Non-pigmented ciliary epithelial cell (primary cell): ENCODE data around the gene SOAT1.
"Not testable (repeated sequence)": the region's sequence is repeated elsewhere in the genome, so short reads cannot be mapped to it uniquely, and the experiment has no call there.

Experiments
- DNase-seq: peaks from one replicate; pipeline ENCODE4 v3.0.0-alpha.2; 2010; ENCODE audit warnings: low read depth

The SOAT1 gene

GRCh38 chr1:179293340-179294327, at the start of gene SOAT1:
Gene SOAT1 (plus strand): TSS chr1:179293797. CDS start chr1:179302685, 8,888 bp downstream.
- DNase-seq: no peak

- not testable (repeated sequence) for DNase-seq
Measured at GRCh38 chr1:179245426-179245825, 48.2 kb upstream of the SOAT1 start.

- no peak for DNase-seq
Measured at GRCh38 chr1:179247923-179248322, 45.7 kb upstream of the SOAT1 start.

- no peak for DNase-seq
Measured at GRCh38 chr1:179251675-179252074, 41.9 kb upstream of the SOAT1 start.

DNA sequence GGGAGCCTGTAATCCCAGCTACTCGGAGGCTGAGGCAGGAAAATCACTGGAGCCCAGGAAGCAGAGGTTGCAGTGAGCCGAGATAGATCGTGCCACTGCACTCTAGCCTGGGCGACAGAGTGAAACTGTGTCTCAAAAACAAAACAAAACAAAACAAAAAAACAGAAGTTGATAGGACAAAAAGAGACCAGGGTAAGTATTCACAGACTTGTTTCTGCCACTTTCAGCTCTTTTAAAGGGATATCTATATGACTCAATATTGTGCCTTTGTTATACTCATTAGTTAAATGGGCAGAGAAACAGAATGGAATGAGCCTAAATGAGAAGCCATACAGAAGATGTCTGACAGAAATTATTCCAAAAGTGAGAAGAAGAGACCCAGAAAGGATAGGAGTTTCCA, 41.0 kb upstream of the SOAT1 start:
- no peak for DNase-seq

DNA sequence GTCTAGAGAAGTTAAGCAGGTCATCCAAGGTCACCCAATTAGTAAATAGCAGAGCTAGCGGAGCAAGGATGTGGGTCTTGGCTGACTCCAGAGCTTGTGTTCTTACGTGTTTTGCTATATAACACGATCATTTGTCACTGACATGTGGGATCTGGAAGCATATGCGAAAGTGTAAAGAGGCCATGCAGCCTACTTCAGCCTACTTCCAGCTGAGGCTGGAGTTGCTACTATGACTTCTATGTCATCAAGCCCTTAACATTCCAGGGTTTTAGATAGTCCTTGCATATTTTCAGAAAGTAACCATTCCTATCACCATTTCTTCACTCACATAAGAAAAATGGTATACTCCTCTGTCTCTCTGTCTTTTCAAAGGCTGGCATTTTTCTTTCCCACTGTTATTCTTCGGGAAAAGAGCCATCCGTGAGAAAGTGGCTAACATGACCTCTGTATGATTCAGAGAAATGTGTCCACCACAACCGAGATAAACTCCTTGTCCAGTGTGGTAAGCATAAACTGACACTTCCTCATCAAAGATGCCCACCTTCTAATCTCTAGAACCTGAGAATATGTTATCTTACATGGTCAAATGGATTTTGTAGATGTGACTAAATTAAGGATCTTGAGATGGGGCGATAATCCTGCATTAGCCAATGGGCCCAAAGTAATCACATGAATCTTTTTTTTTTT, 40.2 kb upstream of the SOAT1 start:
- no peak for DNase-seq

DNA sequence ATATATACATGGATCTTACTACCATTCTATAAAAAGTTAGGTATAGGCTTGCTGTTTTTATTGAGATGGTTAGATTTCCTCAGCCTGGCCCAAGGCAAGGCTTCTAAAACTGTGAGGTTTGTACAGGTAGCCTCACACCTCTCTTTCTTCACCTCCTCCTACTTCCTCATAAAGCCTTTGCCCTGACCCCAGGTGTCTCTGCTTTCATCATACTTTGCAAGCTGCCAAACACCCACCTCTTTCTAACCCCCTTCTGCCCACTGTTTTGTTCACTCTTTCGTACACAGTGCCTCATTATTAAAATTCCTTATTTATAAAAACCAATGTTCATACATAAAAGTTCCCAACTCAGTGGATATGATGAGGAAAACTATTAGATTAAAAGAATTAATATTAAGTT, 31.4 kb upstream of the SOAT1 start:
- no peak for DNase-seq

- no peak for DNase-seq
Measured at GRCh38 chr1:179263121-179263520, 30.5 kb upstream of the SOAT1 start.

DNA sequence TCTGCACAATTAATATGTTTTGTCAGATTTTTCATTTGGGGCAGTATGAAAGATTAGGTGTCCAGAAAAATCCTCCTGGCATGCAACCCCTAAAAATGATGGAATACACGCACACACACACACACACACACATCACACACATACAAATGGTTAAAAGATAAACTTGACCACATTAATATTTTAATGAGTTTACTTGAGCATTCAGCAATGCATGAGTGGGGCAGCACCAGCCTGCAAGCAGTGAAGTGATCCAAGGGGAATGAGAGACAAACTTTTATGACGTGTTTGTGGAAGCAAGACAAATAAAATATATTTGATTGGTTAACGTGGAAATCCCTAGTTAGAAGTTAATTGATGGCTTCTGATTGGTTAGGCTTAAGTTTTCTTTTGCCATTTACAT, 29.1 kb upstream of the SOAT1 start:
- DNase-seq: no peak

- DNase-seq: no peak
Measured at GRCh38 chr1:179269071-179269470, 24.5 kb upstream of the SOAT1 start.

DNA sequence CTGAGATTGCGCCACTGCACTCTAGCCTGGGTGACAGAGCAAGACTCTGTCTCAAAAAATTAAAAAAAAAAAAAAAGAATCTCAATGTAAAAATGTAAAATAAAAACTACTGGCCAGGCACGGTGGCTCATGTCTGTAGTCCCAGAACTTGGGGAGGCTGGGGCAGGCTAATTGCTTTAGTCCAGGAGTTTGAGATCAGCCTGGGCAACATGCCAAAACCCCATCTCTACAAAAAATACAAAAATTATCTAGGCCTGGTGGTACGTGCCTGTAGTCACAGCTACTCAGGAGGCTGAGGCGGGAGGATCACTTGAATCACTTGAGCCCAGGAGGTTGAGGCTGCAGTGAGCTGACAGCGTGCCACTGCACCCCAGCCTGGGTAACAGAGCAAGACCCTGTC, 19.2 kb upstream of the SOAT1 start:
- DNase-seq: not testable (repeated sequence)

DNA sequence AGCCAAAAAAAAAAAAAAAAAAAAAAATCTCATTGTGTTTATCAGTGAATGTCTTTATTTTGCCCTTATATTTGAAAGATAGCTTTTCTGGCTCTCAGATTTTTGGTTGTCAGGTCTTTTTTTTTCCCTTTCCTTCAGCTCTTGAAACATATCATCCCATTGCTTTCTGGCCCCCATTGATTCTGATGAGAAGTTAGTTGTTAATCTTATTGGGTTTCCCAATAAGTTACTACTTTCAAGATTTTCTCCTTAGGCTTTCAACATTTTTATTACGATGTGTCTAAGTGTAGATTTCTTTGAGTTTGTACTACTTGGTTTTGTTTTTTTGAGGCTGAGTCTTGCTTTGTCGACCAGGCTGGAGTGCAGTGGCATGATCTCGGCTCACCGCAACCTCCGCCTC, 14.7 kb upstream of the SOAT1 start:
- no peak for DNase-seq

DNA sequence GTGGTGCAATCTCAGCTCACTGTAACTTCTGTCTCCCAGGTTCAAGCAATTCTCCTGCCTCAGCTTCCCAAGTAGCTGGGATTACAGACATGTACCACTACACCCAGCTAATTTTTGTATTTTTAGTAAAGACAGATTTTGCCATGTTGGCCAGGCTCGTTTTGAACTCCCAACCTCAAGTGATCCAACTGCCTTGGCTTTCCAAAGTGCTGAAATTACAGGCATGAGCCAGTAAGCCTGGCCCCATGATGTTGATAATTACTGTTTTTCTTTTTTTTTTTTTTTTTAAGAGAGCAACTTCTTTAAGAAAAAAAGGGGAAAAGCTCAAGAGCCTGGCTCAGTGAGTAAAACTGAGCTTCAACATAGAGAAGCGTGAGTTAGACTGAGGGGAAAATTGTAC, 9.6 kb upstream of the SOAT1 start:
- DNase-seq: no peak

- no peak for DNase-seq
Measured at GRCh38 chr1:179287946-179288345, 5.7 kb upstream of the SOAT1 start.

GRCh38 chr1:179288977-179289376, 4.6 kb upstream of the SOAT1 start:
- DNase-seq: no peak

DNA sequence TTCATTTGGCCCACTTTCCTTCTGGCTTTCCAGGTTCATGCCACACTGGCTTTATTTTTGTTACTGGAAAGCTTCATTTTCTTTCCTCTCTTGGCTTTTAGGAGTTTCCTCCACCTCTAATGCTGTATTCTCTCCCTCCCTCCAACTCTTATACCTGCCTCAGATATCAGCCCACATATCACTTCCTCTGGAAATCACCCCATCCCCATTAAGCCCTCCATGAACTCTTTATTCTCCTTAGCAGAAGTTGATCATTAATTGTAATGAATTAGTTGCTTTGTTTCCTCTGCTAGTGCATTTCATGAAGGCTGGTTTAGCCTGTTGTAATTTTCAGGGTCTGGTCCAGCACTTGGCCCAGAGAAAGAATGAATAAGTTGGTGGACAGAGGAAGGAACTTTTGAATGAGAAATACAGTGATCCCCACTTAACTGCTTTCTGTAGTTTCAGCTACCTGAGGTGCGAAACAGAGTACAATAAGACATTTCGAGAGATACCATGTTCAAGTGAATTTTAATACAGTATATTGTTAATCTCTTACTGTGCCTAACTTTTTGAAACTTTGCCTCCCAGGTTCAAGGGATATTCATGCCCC, 1.7 kb downstream of the SOAT1 start:
- DNase-seq: no peak

DNA sequence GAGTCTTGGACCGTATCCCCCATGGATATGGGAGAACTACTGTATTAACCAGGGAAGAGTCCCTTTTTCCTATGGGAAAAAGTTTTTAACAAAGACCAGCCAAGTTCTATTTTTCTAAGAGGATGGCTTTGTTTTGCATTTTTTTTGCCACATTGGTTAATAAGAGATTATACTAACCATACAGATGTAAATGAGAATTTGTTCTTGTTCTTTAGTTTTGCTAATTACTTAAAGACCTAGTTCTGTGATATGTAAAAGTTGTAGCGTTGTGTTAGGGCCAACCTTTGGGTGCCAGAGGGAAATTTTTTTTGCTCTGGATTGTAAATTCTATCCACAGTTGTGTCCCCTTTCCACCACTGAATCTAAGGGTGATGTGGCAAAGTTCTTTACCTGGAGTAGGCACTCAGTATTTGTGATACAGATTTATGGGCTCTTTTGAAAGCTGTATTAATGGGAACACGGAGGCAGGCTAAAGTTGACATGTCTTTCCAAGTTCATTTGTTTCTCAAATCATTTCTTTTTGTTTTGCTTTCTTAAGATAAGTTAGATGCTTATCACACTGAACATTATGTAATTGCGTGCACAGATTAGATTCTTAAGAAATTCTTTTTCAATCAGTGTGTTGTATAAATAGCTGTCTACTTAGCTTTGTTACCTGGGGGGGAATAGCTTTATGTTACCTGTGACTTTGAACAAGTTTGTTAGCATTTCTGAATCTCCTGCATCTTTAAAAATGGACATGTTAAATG, 2.9 kb downstream of the SOAT1 start:
- DNase-seq: no peak

DNA sequence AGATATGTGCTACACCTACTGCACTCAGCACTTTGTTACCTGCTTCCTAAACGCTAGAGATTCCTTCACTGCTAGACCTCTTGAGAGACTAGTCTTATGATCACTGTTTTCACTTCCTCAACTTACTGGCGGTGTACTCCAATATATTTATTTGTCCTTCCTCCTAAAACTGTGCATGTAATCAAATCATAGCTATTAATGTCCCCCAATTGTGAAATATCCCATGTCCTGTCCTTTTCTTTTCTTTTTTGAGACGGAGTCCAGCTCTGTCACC, 3.4 kb downstream of the SOAT1 start:
- DNase-seq: no peak

- no peak for DNase-seq
Measured at GRCh38 chr1:179298952-179299351, 5.4 kb downstream of the SOAT1 start.

- DNase-seq: no peak
Measured at GRCh38 chr1:179300112-179300511, 6.5 kb downstream of the SOAT1 start.

DNA sequence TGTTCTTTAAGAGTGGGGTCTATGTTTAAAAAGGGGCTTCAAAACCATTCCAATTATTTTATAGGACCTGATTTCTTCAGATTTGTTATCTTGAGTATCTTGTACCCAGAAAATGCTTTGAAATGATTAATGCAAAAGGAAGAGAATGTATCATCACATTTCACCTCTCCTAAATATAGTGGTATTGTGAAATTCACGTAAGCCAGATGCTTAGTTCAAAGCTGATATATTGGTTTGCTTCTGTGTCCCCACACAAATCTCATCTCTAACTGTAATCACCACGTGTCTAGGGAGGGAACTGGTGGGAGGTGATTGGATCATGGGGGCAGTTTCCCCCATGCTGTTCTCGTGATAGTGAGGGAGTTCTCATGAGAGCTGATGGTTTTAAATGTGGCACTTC, 8.5 kb downstream of the SOAT1 start:
- no peak for DNase-seq

DNA sequence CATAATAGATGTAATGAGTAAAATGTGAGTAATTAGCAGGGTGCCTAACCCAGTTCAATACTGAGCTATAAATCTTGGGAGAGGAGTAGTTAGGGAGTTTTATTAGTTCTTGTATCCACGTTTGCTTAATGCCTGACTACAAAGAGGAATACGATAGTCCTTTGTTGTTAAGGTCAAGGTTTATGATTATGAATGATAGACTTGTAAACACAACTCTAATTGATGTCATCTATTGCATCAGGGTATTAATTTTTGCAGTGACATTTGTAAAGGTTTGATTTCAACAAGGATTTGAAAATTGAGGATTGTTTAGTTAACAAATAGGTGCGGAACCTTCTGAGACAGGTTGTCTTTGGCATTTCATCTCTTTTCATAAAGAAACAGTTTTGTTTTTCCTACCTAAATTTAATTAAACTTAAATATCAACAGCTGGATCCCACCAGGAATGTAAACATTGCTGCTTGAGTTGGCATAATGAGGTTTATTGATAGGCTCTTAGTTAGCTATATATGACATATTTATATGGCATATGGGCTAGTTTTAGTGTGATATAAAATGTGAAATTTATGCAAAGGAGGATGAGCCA, 9.7 kb downstream of the SOAT1 start:
- DNase-seq: no peak
